HFFc6 (cell line): ENCODE data around the gene ACOT4. TPM values are rescaled to one million over a fixed set of nuclear protein-coding genes. Genes with fewer than 3 reads are reported as not detected.
"Not testable (repeated sequence)": the region's sequence is repeated elsewhere in the genome, so short reads cannot be mapped to it uniquely, and the experiment has no call there.

ENCODE experiments used
- DNase-seq: peaks from one replicate; pipeline ENCODE4 v3.0.0-alpha.2; 2018
- H3K27ac Mint-ChIP-seq: 2 replicates; pipeline ENCODE4 v1.8.0; 2020; ENCODE audit warnings: mild to moderate bottlenecking, mixed read lengths
- H3K27me3 Mint-ChIP-seq: 2 replicates; pipeline ENCODE4 v1.8.0; 2021; ENCODE audit warnings: mild to moderate bottlenecking, moderate library complexity, mixed read lengths; ENCODE audit not compliant: insufficient read depth
- H3K36me3 Mint-ChIP-seq: 2 replicates; pipeline ENCODE4 v1.8.0; 2021; ENCODE audit warnings: low read depth, mixed read lengths
- H3K4me1 Mint-ChIP-seq: 2 replicates; pipeline ENCODE4 v1.8.0; 2020; ENCODE audit warnings: low read depth, mixed read lengths
- H3K4me3 Mint-ChIP-seq: 2 replicates; pipeline ENCODE4 v1.8.0; 2020; ENCODE audit warnings: mild to moderate bottlenecking, moderate library complexity, mixed read lengths
- H3K9me3 Mint-ChIP-seq: 2 replicates; pipeline ENCODE4 v1.8.0; 2020; ENCODE audit warnings: mild to moderate bottlenecking, mixed read lengths
- total RNA-seq, 6 experiments: library from RNA; stranded (reverse); fragmentation: NEBNext Ultra II Directional; extraction: Animal tissue kit (Norgen Biotek cat#: 25700); gene quantifications; 2 replicates in 1 of 6; 3 replicates in 5 of 6; pipeline ENCODE4 v1.2.3, GENCODE V29; 2021
- TF ChIP-seq, protein P1 (sequence below): fragments of 200-600 bp; sonication (generic); IDR thresholded peaks from 2 replicates; pipeline ENCODE4 v1.5.0; 2021; ENCODE audit warnings: antibody characterized with exemption, mild to moderate bottlenecking

The ACOT4 gene
- total RNA-seq, 6 experiments from 2014 or later = not detected

DNA sequence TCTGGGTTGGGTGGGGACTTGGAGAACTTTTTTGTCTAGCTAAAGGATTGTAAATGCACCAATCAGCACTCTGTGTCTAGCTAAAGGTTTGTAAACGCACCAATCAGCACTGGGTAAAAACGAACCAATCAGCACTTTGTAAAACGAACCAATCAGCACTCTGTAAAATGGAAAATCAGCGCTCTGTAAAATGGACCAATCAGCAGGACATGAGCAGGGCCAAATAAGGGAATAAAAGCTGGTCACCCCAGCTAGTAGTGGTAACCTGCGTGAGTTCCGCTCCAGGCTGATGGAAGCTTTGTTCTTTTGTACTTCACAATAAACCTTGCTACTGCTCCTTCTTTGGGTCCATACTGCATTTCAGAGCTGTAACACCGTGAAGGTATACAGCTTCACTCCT, 24.3 kb upstream of the ACOT4 start:
- no peak for DNase-seq
- peaks cover 31% of the 10 kb centered on the region for H3K36me3 Mint-ChIP-seq
- peak overlapping the region; percentile 94 for H3K4me3 Mint-ChIP-seq
- peaks cover 28% of the 10 kb centered on the region for H3K4me1 Mint-ChIP-seq
- peaks cover 8% of the 10 kb centered on the region; the same call in 1 of the 2 replicates for H3K27me3 Mint-ChIP-seq
- H3K9me3 Mint-ChIP-seq = peaks cover 7% of the 10 kb centered on the region
- H3K27ac Mint-ChIP-seq = no peak overlapping the region
- TF ChIP-seq, protein P1, sequence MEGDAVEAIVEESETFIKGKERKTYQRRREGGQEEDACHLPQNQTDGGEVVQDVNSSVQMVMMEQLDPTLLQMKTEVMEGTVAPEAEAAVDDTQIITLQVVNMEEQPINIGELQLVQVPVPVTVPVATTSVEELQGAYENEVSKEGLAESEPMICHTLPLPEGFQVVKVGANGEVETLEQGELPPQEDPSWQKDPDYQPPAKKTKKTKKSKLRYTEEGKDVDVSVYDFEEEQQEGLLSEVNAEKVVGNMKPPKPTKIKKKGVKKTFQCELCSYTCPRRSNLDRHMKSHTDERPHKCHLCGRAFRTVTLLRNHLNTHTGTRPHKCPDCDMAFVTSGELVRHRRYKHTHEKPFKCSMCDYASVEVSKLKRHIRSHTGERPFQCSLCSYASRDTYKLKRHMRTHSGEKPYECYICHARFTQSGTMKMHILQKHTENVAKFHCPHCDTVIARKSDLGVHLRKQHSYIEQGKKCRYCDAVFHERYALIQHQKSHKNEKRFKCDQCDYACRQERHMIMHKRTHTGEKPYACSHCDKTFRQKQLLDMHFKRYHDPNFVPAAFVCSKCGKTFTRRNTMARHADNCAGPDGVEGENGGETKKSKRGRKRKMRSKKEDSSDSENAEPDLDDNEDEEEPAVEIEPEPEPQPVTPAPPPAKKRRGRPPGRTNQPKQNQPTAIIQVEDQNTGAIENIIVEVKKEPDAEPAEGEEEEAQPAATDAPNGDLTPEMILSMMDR = no peak

DNA sequence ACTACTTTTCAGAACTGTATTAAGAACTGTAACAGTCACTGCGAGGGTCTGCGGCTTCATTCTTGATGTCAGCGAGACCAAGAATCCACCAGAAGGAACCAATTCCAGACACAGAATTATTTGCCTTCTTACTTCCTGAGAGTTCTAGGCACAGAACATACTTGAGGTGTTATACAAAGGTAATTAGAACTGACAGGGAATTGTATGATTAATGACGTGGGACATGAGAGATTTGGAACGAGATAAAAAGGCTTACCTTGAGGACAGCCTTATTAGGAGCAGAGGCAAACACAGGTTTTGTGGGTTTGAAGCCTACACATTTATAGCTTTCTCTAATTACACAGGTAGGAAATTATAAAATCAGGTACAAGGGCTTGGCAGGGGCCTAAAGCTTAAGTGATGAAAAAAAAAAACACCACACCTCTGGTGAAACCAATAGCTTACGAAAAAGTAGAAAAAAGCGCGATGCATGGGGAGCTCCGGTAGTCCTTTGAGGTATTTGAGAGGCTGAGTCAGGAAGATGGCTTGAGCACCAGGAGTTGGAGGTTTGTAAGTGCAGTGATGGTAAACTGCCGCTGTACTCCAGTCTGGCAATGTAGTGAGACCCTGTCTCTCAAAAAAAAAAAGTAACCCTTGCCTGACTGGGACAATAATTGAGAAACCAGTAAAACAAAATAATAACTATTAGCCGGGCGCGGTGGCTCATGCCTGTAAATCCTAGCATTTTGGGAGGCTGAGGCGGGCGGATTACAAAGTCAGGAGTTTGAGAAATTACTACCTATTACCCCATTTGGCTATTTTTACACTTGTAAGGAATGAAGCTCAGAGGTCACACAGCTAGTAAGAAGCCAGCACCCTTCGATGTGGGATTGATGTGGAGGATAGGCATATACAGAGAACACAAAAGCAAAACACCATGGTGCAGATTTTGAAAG, 23.5 kb upstream of the ACOT4 start:
- Mint-ChIP-seq H3K4me3 (peak overlapping the region; percentile 94), H3K27ac (peak overlapping the region; percentile 95), H3K9me3 (peaks cover under 1% of the 10 kb centered on the region; the same call in 1 of the 2 replicates), H3K4me1 (peaks cover 28% of the 10 kb centered on the region), H3K36me3 (peaks cover 23% of the 10 kb centered on the region), H3K27me3 (peaks cover 3% of the 10 kb centered on the region; the same call in 1 of the 2 replicates)
- DNase-seq = peak; percentile 16
- TF ChIP-seq, protein P1 = no peak

DNA sequence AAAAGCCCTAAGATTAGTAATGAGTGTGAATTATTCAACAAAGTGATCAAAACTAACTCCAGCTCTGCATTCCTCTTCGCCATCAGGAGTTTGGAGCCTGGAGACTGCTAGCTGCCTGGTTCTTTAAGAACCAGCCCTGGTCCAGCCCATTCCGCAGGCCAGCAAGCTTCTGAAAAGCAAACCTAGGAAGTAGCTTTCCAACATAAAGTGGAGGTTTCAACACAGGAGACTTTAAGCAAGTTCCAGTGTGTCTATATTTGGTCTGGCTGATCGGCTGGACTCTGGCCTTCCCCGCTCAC, 22.8 kb upstream of the ACOT4 start:
- peaks cover 20% of the 10 kb centered on the region for H3K36me3 Mint-ChIP-seq
- H3K27ac Mint-ChIP-seq = peak overlapping the region; percentile 95
- not testable (repeated sequence) for H3K9me3 Mint-ChIP-seq, H3K27me3 Mint-ChIP-seq, DNase-seq
- H3K4me1 Mint-ChIP-seq = peaks cover 28% of the 10 kb centered on the region
- peak overlapping the region; percentile 94 for H3K4me3 Mint-ChIP-seq

GRCh38 chr14:73569185-73569958, 22.3 kb upstream of the ACOT4 start, which contains the start of gene ACOT2:
ACOT2 (plus strand) TSS chr14:73569213; CDS start chr14:73569241, 28 bp downstream.
- H3K9me3 Mint-ChIP-seq, H3K27me3 Mint-ChIP-seq: not testable (repeated sequence)
- Mint-ChIP-seq H3K27ac (peak within 1 kb of the TSS; percentile 95), H3K36me3 (peaks cover 22% of the 10 kb centered on the region), H3K4me1 (peaks cover 28% of the 10 kb centered on the region), H3K4me3 (peak within 1 kb of the TSS; percentile 94)
- DNase-seq = peak; percentile 87

DNA sequence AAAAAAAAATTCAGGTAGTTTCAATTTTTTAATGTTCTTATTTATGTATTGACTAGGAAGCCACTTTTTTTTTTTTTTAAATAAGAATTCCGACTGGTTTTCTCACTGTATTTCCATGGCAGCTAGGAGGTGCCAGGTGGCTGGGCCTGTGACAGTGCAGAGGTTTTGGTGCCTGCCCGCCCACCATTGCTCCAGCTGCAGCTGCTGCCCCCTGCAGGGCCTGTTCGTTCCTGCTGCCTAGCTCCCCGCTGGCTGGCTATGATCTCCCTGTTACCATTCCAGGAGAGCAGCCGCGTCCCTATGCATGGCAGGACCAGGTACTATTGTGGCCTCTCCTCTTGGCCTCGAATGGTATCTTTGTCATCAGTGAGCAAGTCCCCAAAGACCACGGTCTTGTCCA, 20.8 kb upstream of the ACOT4 start:
- not testable (repeated sequence) for H3K27ac Mint-ChIP-seq, H3K4me3 Mint-ChIP-seq, H3K27me3 Mint-ChIP-seq, H3K9me3 Mint-ChIP-seq
- DNase-seq = peak; percentile 19
- peaks cover 28% of the 10 kb centered on the region for H3K4me1 Mint-ChIP-seq
- peaks cover 15% of the 10 kb centered on the region for H3K36me3 Mint-ChIP-seq
- TF ChIP-seq, protein P1 = peak; percentile 72

DNA sequence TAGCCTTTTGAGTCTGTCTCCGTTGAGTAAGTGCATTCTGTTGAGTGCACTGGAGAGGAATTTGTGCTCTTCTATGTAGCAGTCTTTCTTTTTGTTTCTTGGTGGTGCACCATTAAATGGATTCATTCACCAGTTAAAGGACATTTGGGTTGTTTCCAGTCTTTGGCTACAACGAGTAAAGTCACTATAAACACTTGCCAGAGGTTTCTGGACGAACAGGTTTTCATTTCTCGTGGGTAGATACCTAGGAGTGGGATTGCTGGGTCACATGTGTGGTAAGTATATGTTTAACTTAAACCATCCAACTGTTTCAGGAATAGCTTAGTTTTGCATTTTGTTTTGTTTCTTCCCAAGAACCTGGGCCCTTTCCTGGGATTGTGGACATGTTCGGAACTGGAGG, 18.6 kb upstream of the ACOT4 start:
- not testable (repeated sequence) for H3K27me3 Mint-ChIP-seq, H3K36me3 Mint-ChIP-seq, H3K9me3 Mint-ChIP-seq, H3K27ac Mint-ChIP-seq, H3K4me3 Mint-ChIP-seq, DNase-seq
- peaks cover 18% of the 10 kb centered on the region for H3K4me1 Mint-ChIP-seq

DNA sequence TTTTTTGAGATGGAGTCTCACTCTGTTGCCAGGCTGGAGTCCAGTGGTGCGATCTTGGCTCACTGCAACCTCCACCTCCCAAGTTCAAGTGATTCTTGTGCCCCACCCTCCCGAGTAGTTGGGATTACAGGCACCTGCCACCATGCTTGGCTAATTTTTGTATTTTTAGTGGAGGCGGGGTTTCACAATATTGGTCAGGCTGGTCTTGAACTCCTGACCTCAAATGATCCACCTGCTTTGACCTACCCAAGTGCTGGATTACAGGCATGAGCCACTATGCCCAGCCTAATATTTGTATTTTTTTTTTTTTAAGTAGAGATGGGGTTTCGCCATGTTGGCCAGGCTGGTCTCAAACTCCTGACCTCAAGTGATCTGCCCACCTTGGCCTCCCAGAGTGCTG, 17.9 kb upstream of the ACOT4 start:
- H3K27me3 Mint-ChIP-seq, DNase-seq, H3K9me3 Mint-ChIP-seq, H3K36me3 Mint-ChIP-seq, H3K27ac Mint-ChIP-seq, H3K4me3 Mint-ChIP-seq: not testable (repeated sequence)
- peaks cover 10% of the 10 kb centered on the region for H3K4me1 Mint-ChIP-seq

DNA sequence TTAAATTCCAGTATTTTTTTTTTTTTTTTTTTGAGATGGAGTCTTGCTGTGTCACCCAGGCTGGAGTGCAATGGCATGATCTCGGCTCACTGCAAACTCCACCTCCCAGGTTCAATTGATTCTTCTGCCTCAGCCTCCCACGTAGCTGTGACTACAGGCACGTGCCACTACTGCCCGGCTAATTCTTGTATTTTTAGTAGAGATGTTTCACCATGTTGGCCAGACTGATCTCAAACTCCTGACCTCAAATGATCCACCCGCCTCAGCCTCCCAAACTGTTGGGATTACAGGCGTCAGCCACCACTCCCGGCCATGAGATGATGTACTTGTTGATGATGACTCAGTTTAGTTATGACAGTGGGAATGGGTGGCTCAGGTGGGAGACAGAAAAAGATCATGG, 17.4 kb upstream of the ACOT4 start:
- H3K36me3 Mint-ChIP-seq, H3K27me3 Mint-ChIP-seq, H3K4me3 Mint-ChIP-seq, H3K27ac Mint-ChIP-seq, DNase-seq, H3K4me1 Mint-ChIP-seq, H3K9me3 Mint-ChIP-seq: not testable (repeated sequence)
